Measurements from ENCODE around the gene ZNF136. TPM values are rescaled to one million over a fixed set of nuclear protein-coding genes. Genes with fewer than 3 reads are reported as not detected.

The ZNF136 gene
- total and polyA plus RNA-seq, 9 of the 15 experiments (the other 6 are each of a cell fraction or from before 2014, with no cell fraction given) = 1.0 to 5.3 (median 3.1) TPM

GRCh38 chr19:12162882-12163806, at the start of gene ZNF136 (continued):
- TF ChIP-seq ZNF217 (CRISPR knock-in tag; IDR thresholded peaks at IDR 0.05) (no peak), ZFP30 (CRISPR knock-in tag; IDR thresholded peaks at IDR 0.05; ENCODE audit: borderline replicate concordance) (no peak), PCBP2 (IDR thresholded peaks at IDR 0.05; ENCODE audit: low read depth, low read length, poor library complexity, severe bottlenecking) (no peak), HMG20A (CRISPR knock-in tag; conservative IDR thresholded peaks at IDR 0.05) (no peak), NR0B1 (IDR thresholded peaks at IDR 0.05; ENCODE audit: partially characterized antibody) (no peak), TFAP4 (CRISPR knock-in tag; IDR thresholded peaks at IDR 0.05; ENCODE audit: borderline replicate concordance) (peak; percentile 87; the same call in 1 of the 2 replicates), CREB3L1 (IDR thresholded peaks at IDR 0.05; ENCODE audit: borderline replicate concordance, low read depth) (peak; percentile 80; the same call in 1 of the 2 replicates), GATA2 (CRISPR knock-in tag; IDR thresholded peaks at IDR 0.05) (no peak), CBFA2T3 (IDR thresholded peaks at IDR 0.05) (no peak), MNT (conservative IDR thresholded peaks at IDR 0.05) (peak in 1 of 2 experiments; percentile 58; a peak in 2 of 4 replicates), MEIS2 (IDR thresholded peaks at IDR 0.05; ENCODE audit: partially characterized antibody) (peak; percentile 91), RCOR1 (IDR thresholded peaks at IDR 0.05; ENCODE audit: borderline replicate concordance in 1 of 2, low read depth in 2 of 2, low read length in 2 of 2) (peak in 1 of 2 experiments; percentile 37; a peak in 1 of 4 replicates), ZFX (CRISPR knock-in tag; IDR thresholded peaks at IDR 0.05) (peak; percentile 94), PRDM10 (IDR thresholded peaks at IDR 0.05; ENCODE audit: partially characterized antibody) (peak; percentile 16), STAT5B (CRISPR knock-in tag; IDR thresholded peaks at IDR 0.05) (no peak), SOX6 (IDR thresholded peaks at IDR 0.05) (no peak), ZNF12 (CRISPR knock-in tag; IDR thresholded peaks at IDR 0.05) (peak; percentile 70; the same call in 1 of the 2 replicates)

Measured in K562 (cell line).